SK-N-SH (cell line): ENCODE data around the gene CFAP251. TPM values are rescaled to one million over a fixed set of nuclear protein-coding genes. Genes with fewer than 3 reads are reported as not detected.

ENCODE experiments used
- CTCF ChIA-PET: fragments of 300-600, 350-600 bp; formaldehyde crosslinking; extraction: SDS; loops from one replicate; lab custom pipeline; 2021; lab: Yijun Ruan, JAX
- POLR2A ChIA-PET: fragments of 350-600 bp; sonication (Branson Sonifier 250); formaldehyde crosslinking; extraction: SDS; loops from one replicate; lab custom pipeline; 2020; ENCODE audit warnings: antibody characterized with exemption, inconsistent platforms; lab: Yijun Ruan, JAX
- DNase-seq: peaks from one replicate; pipeline ENCODE4 v3.0.0; 2012
- H2AFZ ChIP-seq: fragments of 200-600 bp; sonication (generic); 2 replicates; pipeline ENCODE4 v1.8.1; 2016; ENCODE audit warnings: antibody characterized with exemption, mild to moderate bottlenecking, low read depth
- H3F3A ChIP-seq: fragments of 200-600 bp; sonication (generic); replicated peaks from 2 replicates; pipeline ENCODE3; 2016; ENCODE audit warnings: antibody characterized with exemption, mild to moderate bottlenecking; ENCODE audit not compliant: insufficient read depth
- H3K27ac ChIP-seq, 2 experiments: fragments of 200-500 bp in 1 of 2; fragments of 200-600 bp in 1 of 2; sonication (Bioruptor generic) in 1 of 2; sonication (generic), shearing (Covaris generic) in 1 of 2; 2 replicates each; pipeline versions ENCODE4 v1.5.1 to v1.6.1; 2014 to 2016; ENCODE audit warnings: low read depth in 2 of 2, inconsistent platforms in 1 of 2, low read length in 1 of 2, mild to moderate bottlenecking in 1 of 2, mixed read lengths in 1 of 2
- H3K27me3 ChIP-seq: fragments of 200-600 bp; sonication (generic), shearing (Covaris generic); 2 replicates; pipeline ENCODE4 v1.6.1; 2016; ENCODE audit warnings: mixed run types; ENCODE audit not compliant: insufficient read depth
- H3K36me3 ChIP-seq, 2 experiments: fragments of 200-500 bp in 1 of 2; fragments of 200-600 bp in 1 of 2; sonication (Bioruptor generic) in 1 of 2; sonication (generic) in 1 of 2; replicated peaks in 1 of 2; 2 replicates each; pipeline versions ENCODE3 to v1.5.1; 2014 to 2016; ENCODE audit warnings: low read length in 1 of 2, mild to moderate bottlenecking in 1 of 2; ENCODE audit not compliant: insufficient read depth in 2 of 2, control insufficient read depth in 1 of 2
- H3K4me1 ChIP-seq, 2 experiments: fragments of 200-500 bp in 1 of 2; fragments of 200-600 bp in 1 of 2; sonication (Bioruptor generic) in 1 of 2; sonication (generic), shearing (Covaris generic) in 1 of 2; 2 replicates each; pipeline versions ENCODE4 v1.5.1 to v1.6.1; 2014 to 2016; ENCODE audit warnings: low read depth in 1 of 2, low read length in 1 of 2, mixed run types in 1 of 2; ENCODE audit not compliant: insufficient read depth in 2 of 2, control insufficient read depth in 1 of 2
- H3K4me2 ChIP-seq: fragments of 200-600 bp; sonication (generic), shearing (Covaris generic); 2 replicates; pipeline ENCODE4 v1.6.1; 2017; ENCODE audit warnings: mixed run types
- H3K4me3 ChIP-seq, 2 experiments: fragments of 200-500 bp in 1 of 2; fragments of 200-600 bp in 1 of 2; sonication (Bioruptor generic) in 1 of 2; sonication (generic), shearing (Covaris generic) in 1 of 2; 2 replicates each; pipeline versions ENCODE4 v1.5.1 to v1.8.1; 2014 to 2016; ENCODE audit warnings: low read depth in 2 of 2, inconsistent platforms in 1 of 2, low read length in 1 of 2, mild to moderate bottlenecking in 1 of 2, mixed read lengths in 1 of 2, moderate library complexity in 1 of 2
- H3K79me2 ChIP-seq: fragments of 200-600 bp; sonication (generic); 2 replicates; pipeline ENCODE4 v1.8.1; 2017; ENCODE audit warnings: mild to moderate bottlenecking; ENCODE audit not compliant: insufficient read depth
- H3K9ac ChIP-seq: fragments of 200-600 bp; sonication (generic); 2 replicates; pipeline ENCODE4 v1.6.1; 2017; ENCODE audit warnings: mixed run types
- H3K9me2 ChIP-seq: fragments of 200-600 bp; sonication (generic); 2 replicates; pipeline ENCODE4 v1.6.1; 2017; ENCODE audit warnings: mixed run types
- H3K9me3 ChIP-seq: fragments of 200-600 bp; sonication (generic); 2 replicates; pipeline ENCODE4 v1.6.1; 2017; ENCODE audit warnings: mixed run types, mild to moderate bottlenecking, moderate library complexity
- H4K20me1 ChIP-seq: fragments of 200-600 bp; sonication (generic); 2 replicates; pipeline ENCODE4 v1.6.1; 2017; ENCODE audit warnings: mild to moderate bottlenecking, mixed run types; ENCODE audit not compliant: insufficient read depth
- CHD2 ChIP-seq: fragments of 150-350 bp; IDR thresholded peaks from 2 replicates; pipeline ENCODE4 v1.6.1; 2018; ENCODE audit warnings: low read length; ENCODE audit not compliant: partially characterized antibody
- CTCF ChIP-seq: fragments of 200-600 bp; sonication (generic); IDR thresholded peaks from 2 replicates; pipeline ENCODE4 v1.6.1; 2017; ENCODE audit warnings: antibody characterized with exemption, mild to moderate bottlenecking, moderate library complexity
- ELF1 ChIP-seq: IDR thresholded peaks from 2 replicates; pipeline ENCODE4 v1.4.0; 2012
- EP300 ChIP-seq, 2 experiments: IDR thresholded peaks; 2 replicates each; pipeline versions ENCODE4 v1.4.0 to v1.6.1; 2012; ENCODE audit warnings: borderline replicate concordance in 1 of 2, low read depth in 1 of 2, low read length in 1 of 2
- EZH2phosphoT487 ChIP-seq: fragments of 200-600 bp; sonication (generic); IDR thresholded peaks from 2 replicates; pipeline ENCODE4 v1.6.1; 2017; ENCODE audit warnings: low read depth, mixed run types, mild to moderate bottlenecking, antibody characterized with exemption, moderate library complexity, borderline replicate concordance
- FOXM1 ChIP-seq: IDR thresholded peaks from 2 replicates; pipeline ENCODE4 v1.4.0; 2012; ENCODE audit warnings: low read depth, mild to moderate bottlenecking
- GABPA ChIP-seq: IDR thresholded peaks from 2 replicates; pipeline ENCODE4 v1.4.0; 2012; ENCODE audit warnings: low read depth, mild to moderate bottlenecking
- GATA2 ChIP-seq: sonication (generic); formaldehyde crosslinking; IDR thresholded peaks from 2 replicates; pipeline ENCODE4 v1.5.0; 2020; ENCODE audit warnings: mild to moderate bottlenecking, missing genetic modification reagents
- JUND ChIP-seq: IDR thresholded peaks from 2 replicates; pipeline ENCODE4 v1.4.0; 2012
- MEF2A ChIP-seq: IDR thresholded peaks from 2 replicates; pipeline ENCODE4 v1.4.0; 2012; ENCODE audit warnings: low read depth, borderline replicate concordance
- MXI1 ChIP-seq: IDR thresholded peaks from 2 replicates; pipeline ENCODE4 v1.6.1; 2012; ENCODE audit warnings: mild to moderate bottlenecking, low read depth, low read length, improper control_type of control experiment
- NFIC ChIP-seq: IDR thresholded peaks from 2 replicates; pipeline ENCODE4 v1.4.0; 2012; ENCODE audit warnings: borderline replicate concordance
- NRF1 ChIP-seq: IDR thresholded peaks from 2 replicates; pipeline ENCODE4 v1.6.1; 2012; ENCODE audit warnings: low read depth, mild to moderate bottlenecking, low read length
- PBX3 ChIP-seq: IDR thresholded peaks from 2 replicates; pipeline ENCODE4; 2012
- POLR2AphosphoS5 ChIP-seq: IDR thresholded peaks from 2 replicates; pipeline ENCODE4 v1.6.1; 2012; ENCODE audit warnings: low read depth, low read length
- RAD21 ChIP-seq: IDR thresholded peaks from 2 replicates; pipeline ENCODE4 v1.6.1; 2012; ENCODE audit warnings: mild to moderate bottlenecking, low read length
- RCOR1 ChIP-seq: fragments of 150-350 bp; IDR thresholded peaks from 2 replicates; pipeline ENCODE4 v1.6.1; 2017; ENCODE audit warnings: antibody characterized with exemption, low read length
- SIN3A ChIP-seq: IDR thresholded peaks from 2 replicates; pipeline ENCODE4 v1.6.1; 2012; ENCODE audit warnings: low read depth, mild to moderate bottlenecking, low read length, moderate library complexity, borderline replicate concordance
- SMC3 ChIP-seq: IDR thresholded peaks from 2 replicates; pipeline ENCODE4 v1.6.1; 2012; ENCODE audit warnings: low read depth, low read length, improper control_type of control experiment
- TCF12 ChIP-seq: IDR thresholded peaks from 2 replicates; pipeline ENCODE4 v1.4.0; 2012
- ZBTB33 ChIP-seq: IDR thresholded peaks from 2 replicates; pipeline ENCODE4 v1.4.0; 2012; ENCODE audit warnings: low read depth, borderline replicate concordance
- WGBS: methylation state at CpG from one replicate; pipeline ENCODE4 v1.1.6; 2017; ENCODE audit warnings: low lambda C conversion rate; 5-methylcytosine and 5-hydroxymethylcytosine counted together
- polyA plus RNA-seq, 3 experiments: library from polyadenylated mRNA; depleted of rRNA; stranded (reverse); fragments of >200 nt; gene quantifications; 2 replicates each; pipeline ENCODE4 v1.2.3, GENCODE V29; 2012
- TF ChIP-seq, protein P1 (sequence below): IDR thresholded peaks from 2 replicates; pipeline ENCODE4 v1.4.0; 2012; ENCODE audit warnings: low read depth
- TF ChIP-seq, protein P2 (sequence below): IDR thresholded peaks from 2 replicates; pipeline ENCODE4 v1.6.1; 2012; ENCODE audit warnings: mild to moderate bottlenecking, low read depth, low read length, moderate library complexity
- TF ChIP-seq, protein P3 (sequence below): IDR thresholded peaks from 2 replicates; pipeline ENCODE4 v1.4.0; 2012; ENCODE audit warnings: low read depth, borderline replicate concordance

The CFAP251 gene
- polyA plus RNA-seq, 1 of the 3 experiments (the other 2 are of a cell fraction) = 5.7 TPM

- TF ChIP-seq ELF1 (no peak), SMC3 (no peak), MEF2A (no peak), CTCF (no peak), ZBTB33 (no peak), NRF1 (no peak), SIN3A (no peak), GATA2 (CRISPR knock-in tag) (no peak)
- TF ChIP-seq, protein P1, sequence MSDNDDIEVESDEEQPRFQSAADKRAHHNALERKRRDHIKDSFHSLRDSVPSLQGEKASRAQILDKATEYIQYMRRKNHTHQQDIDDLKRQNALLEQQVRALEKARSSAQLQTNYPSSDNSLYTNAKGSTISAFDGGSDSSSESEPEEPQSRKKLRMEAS = no peak
- TF ChIP-seq, all 33 proteins: peak for 0
Observed at GRCh38 chr12:121874071-121874470, 44.3 kb upstream of the CFAP251 start (continued).

DNA sequence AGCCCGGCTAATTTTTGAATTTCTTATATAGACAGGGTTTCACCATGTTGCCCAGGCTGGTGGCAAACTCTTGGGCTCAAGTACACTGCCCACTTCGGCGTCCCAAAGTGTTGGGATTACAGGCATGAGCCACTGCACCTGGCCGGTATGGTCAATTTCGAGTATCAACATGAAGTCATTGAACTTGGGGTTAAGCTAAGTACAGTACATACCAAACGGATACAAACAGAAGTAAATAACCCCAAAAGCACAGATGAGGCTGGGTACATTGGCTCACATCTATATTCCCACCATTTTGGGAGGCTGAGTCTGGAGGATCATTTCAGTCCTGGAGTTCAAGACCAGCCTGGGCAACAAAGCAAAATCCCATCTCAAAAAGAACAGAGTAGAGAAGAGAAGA is 42.8 kb upstream of the CFAP251 start:
- H3K36me3 ChIP-seq = no peaks in the 10 kb centered on the region
- no peak overlapping the region for H2AFZ ChIP-seq
- ChIA-PET POLR2A (no interaction called here), CTCF (interaction anchor here (2.0 to 8.3 kb wide), 2 partner anchors 13 to 81 kb away, joined by 10 to 47 read pairs; partner anchors contain the start of genes PSMD9 and RHOF)
- H3K4me2 ChIP-seq = no peak overlapping the region
- H3K9me2 ChIP-seq = no peaks in the 10 kb centered on the region
- no peak overlapping the region for H3K4me3 ChIP-seq
- no peaks in the 10 kb centered on the region for H3K79me2 ChIP-seq
- WGBS = 96% methylated on average over 6 of the region's 6 CpGs
- H3K4me1 ChIP-seq = peaks cover 10 to 13% of the 10 kb centered on the region in 2 experiments; a peak in 3 of 4 replicates
- no peak overlapping the region for H3K27ac ChIP-seq
- TF ChIP-seq ELF1 (no peak), RCOR1 (no peak), EP300 (IDR thresholded peaks at IDR 0.05; ENCODE audit: borderline replicate concordance in 1 of 2, low read depth in 1 of 2, low read length in 1 of 2) (no peak), RAD21 (no peak), MXI1 (no peak), EZH2phosphoT487 (no peak), NFIC (no peak), POLR2AphosphoS5 (no peak), FOXM1 (no peak), TCF12 (no peak), SIN3A (no peak), CHD2 (no peak), MEF2A (no peak), JUND (no peak), PBX3 (no peak), GABPA (no peak)
- TF ChIP-seq, protein P2, sequence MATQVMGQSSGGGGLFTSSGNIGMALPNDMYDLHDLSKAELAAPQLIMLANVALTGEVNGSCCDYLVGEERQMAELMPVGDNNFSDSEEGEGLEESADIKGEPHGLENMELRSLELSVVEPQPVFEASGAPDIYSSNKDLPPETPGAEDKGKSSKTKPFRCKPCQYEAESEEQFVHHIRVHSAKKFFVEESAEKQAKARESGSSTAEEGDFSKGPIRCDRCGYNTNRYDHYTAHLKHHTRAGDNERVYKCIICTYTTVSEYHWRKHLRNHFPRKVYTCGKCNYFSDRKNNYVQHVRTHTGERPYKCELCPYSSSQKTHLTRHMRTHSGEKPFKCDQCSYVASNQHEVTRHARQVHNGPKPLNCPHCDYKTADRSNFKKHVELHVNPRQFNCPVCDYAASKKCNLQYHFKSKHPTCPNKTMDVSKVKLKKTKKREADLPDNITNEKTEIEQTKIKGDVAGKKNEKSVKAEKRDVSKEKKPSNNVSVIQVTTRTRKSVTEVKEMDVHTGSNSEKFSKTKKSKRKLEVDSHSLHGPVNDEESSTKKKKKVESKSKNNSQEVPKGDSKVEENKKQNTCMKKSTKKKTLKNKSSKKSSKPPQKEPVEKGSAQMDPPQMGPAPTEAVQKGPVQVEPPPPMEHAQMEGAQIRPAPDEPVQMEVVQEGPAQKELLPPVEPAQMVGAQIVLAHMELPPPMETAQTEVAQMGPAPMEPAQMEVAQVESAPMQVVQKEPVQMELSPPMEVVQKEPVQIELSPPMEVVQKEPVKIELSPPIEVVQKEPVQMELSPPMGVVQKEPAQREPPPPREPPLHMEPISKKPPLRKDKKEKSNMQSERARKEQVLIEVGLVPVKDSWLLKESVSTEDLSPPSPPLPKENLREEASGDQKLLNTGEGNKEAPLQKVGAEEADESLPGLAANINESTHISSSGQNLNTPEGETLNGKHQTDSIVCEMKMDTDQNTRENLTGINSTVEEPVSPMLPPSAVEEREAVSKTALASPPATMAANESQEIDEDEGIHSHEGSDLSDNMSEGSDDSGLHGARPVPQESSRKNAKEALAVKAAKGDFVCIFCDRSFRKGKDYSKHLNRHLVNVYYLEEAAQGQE = no peak
- TF ChIP-seq, protein P1 = no peak
- TF ChIP-seq, protein P3, sequence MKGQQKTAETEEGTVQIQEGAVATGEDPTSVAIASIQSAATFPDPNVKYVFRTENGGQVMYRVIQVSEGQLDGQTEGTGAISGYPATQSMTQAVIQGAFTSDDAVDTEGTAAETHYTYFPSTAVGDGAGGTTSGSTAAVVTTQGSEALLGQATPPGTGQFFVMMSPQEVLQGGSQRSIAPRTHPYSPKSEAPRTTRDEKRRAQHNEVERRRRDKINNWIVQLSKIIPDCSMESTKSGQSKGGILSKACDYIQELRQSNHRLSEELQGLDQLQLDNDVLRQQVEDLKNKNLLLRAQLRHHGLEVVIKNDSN = no peak
- peaks cover 21% of the 10 kb centered on the region for H3F3A ChIP-seq
- no peaks in the 10 kb centered on the region for H3K9me3 ChIP-seq
- no peak overlapping the region for H3K9ac ChIP-seq
- no peaks in the 10 kb centered on the region for H4K20me1 ChIP-seq
- no peak for DNase-seq
- H3K27me3 ChIP-seq = no peaks in the 10 kb centered on the region
